ENCODE results near the gene GRM5. TPM values are rescaled to one million over a fixed set of nuclear protein-coding genes. Genes with fewer than 3 reads are reported as not detected.
"Not testable (repeated sequence)": the region's sequence is repeated elsewhere in the genome, so short reads cannot be mapped to it uniquely, and the experiment has no call there.

Gene GRM5
- total RNA-seq, 1 experiment from 2014 or later = not detected

DNA sequence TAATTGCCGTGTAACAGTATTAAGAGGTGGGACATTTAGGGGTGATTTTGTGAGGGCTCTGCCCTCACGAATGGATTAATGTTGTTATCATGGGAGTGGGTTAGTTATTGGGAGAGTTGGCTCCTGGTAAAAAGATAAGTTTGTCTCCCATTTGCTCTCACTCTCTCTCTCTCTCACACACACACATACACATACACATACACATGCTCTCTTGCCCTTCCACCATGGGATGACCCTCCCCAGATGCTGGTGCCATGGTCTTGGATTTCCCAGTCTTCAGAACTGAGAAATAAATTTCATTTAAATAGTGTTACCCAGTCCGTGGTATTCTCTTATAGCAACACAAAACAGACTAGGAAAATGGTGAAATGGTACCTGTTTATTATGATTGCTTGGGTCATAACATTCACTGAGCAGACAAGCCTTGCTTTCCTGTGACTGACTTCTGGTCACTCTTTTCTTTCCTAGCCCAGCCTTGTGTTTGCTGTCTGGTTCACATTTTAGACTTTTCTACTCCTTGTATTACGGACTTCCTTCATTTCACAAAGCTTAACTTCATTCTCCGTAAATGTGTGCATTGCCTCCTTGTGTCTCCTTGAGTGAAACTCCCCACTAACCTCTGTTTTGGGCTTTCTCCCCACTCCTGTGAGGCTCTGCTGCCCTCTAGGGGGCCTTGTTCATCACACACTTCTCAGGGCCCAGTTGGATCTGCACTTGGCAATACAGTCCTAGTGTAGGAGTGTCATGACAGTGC, 521.7 kb downstream of the GRM5 start:
- peak; percentile 84 for DNase-seq (ENCODE audit: low read depth)

- DNase-seq (ENCODE audit: low read depth) = no peak
Observed at GRCh38 chr11:88541006-88541405, 524.8 kb downstream of the GRM5 start.

- DNase-seq (ENCODE audit: low read depth) = no peak
Observed at GRCh38 chr11:88538098-88538497, 527.7 kb downstream of the GRM5 start.

- no peak for DNase-seq (ENCODE audit: low read depth)
Observed at GRCh38 chr11:88537613-88538012, 528.2 kb downstream of the GRM5 start.

- DNase-seq (ENCODE audit: low read depth) = no peak
Observed at GRCh38 chr11:88536616-88537265, 529.0 kb downstream of the GRM5 start.

GRCh38 chr11:88535916-88536547, 529.8 kb downstream of the GRM5 start:
- peak; percentile 84 for DNase-seq (ENCODE audit: low read depth)

- no peak for DNase-seq (ENCODE audit: low read depth)
Observed at GRCh38 chr11:88535266-88535665, 530.5 kb downstream of the GRM5 start.

DNA sequence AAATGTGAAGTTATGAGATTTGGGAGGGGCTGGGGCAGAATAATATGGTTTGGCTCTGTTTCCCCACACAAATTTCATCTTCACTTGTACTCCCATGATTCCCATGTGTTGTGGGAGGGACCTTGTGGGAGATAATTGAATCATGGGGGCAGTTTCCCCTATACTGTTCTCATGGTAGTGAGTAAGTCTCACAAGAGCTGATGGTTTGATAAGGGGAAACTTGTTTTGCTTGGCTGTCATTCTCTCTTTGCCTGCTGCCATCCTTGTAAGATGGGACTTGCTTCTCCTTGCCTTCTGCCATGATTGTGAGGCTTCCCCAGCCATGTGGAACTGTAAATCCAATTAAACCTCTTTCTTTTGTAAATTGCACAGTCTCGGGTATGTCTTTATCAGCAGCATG, 531.1 kb downstream of the GRM5 start:
- not testable (repeated sequence) for DNase-seq (ENCODE audit: low read depth)

DNA sequence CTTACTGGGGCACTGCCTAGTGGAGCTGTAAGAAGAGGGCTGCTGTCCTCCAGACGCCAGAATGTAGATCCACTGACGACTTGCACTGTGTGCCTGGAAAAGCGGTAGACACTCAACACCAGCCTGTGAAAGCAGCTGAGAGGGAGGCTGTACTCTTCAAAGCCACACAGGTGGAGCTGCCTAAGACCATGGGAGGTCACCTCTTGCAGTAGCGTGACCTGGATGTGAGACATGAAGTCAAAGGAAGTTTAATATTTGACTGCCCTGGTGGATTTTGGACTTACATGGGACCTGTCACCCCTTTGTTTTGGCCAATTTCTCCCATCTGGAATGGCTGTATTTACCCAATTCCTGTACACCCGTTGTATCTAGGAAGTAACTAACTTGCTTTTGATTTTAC, 531.6 kb downstream of the GRM5 start:
- no peak for DNase-seq (ENCODE audit: low read depth)

DNA sequence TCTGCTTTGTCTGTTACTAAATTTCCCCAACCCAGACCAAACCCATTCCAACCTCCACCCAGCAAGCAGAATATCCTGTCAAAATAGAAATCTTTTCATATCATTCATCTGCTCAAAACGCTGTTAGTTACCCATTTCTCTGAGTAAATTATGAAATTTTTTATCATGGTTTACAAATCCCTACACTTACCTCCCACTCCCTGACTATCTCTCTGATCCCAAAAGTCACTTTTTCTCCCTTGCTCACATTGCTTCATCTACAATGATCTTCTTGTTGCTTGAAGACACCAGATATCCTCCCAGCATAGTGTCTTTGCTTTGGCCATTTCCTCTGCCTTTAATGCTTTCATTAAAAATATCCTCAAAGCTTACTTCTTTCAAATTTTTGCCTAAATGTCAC, 532.8 kb downstream of the GRM5 start:
- no peak for DNase-seq (ENCODE audit: low read depth)

- no peak for DNase-seq (ENCODE audit: low read depth)
Observed at GRCh38 chr11:88531831-88532230, 534.0 kb downstream of the GRM5 start.

DNA sequence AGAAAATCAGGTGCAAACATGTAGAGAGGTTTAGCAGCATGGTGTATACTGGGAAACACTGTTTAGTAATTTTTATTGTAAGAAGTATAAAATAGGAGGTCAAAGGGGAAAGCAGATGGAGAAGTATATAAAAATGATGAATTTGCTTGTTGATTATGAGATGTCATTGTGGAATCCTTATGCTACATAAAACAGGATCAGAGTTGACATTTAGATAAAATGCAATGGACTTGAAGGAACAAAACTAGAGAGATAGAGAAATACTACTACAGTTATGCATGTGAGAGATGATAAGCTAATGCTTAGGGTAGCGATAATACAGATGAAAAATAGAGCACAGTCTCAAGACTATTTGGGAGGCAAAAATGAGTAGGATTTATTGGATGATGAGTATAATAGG, 536.4 kb downstream of the GRM5 start:
- no peak for DNase-seq (ENCODE audit: low read depth)

DNA sequence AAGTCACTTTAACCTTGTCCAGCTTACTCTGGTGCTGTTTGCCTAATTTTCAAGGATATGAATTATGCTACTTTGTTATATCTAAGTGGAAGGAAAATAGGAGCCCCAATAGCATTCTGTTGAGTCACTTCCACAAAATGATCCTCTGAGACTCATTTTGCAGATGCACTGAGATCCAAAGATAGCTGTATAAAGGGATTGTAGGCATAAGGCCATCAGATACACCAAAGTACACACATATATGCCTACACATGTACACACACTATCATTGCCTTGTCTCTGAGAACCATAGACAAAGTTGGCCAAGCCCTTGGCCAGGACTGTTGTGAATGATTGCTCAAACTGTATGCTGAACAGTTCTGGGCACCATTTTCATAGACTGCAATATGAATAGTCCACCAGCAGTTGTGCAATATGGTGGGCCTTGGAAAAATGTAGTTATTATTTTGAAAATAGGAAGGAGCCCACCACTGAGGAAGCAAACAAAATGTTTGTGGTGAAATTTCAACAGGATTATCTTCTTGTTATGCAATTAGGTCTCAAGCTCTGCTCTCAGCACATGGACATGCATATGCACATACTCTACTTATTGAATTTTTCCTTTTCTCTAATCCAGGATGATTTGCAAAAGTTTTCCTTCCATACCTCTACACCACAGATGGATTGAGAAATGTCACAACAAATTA, 542.3 kb downstream of the GRM5 start:
- peak; percentile 50 for DNase-seq (ENCODE audit: low read depth)

DNA sequence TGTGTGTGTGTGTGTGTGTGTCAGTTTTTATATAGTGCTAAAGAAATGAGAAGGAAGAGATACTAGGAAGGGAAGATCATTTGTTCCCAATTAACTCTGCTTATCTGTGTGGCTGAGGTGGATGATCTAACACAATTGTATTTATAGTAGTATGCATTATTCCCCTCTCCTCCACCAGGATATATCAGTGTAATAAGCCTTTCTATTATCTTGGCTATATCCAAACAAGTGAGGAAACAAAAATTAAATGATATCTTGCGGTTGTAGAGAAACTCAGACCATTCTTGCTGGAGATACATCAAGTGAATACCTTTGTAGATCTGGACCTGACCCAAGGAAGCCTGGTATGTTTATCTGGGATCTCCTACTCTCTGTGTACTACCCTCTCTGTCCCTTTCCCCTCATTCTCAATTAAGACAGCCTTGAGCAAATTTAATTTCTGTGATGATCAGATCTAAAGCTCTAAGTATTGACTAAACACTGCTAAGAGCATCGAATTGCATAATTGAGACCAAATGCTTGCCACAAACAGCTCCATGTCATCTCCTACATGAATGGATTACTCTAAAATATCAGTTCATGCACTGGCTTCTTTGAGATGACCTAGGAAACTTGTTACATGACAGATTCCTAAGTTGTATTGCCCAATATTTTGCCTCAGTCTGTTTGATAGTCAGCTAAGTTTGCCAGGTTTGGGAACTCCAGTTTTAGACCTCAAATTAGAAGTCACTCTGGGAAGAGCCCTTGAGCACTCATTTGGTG, 543.0 kb downstream of the GRM5 start:
- no peak for DNase-seq (ENCODE audit: low read depth)

DNA sequence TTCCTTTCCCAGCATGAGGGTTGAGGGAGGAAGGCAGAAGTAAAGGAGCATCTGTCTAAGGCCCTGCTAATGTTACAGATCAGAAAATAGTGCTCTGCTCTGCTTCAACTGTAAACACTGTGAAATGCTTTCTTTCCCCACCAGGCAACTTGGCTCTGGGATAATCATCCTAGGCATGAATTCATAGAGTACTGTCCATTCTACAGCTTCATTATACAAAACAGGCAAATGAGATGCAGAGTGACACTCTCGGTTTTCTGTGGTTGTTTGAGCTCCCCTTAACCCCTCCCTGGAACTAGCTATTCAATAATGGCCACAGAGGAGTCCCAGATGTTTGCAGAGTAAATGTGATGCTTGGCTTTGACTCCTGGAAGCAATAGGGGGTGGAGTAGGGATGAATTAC, 544.0 kb downstream of the GRM5 start:
- DNase-seq (ENCODE audit: low read depth) = no peak

DNA sequence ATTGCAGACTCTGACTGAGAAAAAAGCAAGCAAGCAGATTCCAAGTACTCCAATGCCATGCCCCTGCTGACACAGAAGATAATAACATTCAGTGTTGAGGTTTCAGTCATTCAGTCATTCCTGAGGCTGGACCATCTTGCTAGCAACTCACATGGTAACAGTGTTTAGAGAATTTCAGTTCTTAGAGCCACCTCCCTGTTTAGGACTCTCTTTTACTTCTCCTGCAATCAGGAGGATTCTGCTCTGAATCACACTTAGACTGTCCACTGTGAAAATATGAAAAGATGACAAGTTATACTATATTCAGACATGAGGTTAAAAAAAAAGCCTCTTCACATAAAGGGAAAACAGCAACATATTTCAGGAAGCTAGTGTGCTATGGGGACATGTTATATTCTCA, 544.4 kb downstream of the GRM5 start:
- DNase-seq (ENCODE audit: low read depth) = no peak

DNA sequence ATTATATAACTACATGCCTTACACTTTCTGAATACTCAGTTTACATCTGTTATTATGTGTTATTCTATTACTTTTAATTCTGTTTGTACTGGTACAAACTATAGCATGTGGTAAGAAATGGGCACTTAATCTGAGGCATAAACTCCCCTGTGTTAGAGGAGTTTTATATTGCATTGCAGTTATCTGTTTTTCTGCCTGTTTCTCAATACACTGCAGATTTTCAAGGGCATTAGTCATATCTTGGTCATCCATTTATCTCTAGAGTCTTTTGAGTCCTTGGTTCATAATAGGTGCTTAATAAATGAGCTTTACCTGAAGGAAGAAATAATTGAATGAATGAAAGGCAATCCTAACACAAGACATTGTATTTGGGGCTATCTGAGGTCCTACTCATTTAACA, 545.4 kb downstream of the GRM5 start:
- no peak for DNase-seq (ENCODE audit: low read depth)

- DNase-seq (ENCODE audit: low read depth) = no peak
Observed at GRCh38 chr11:88515002-88515401, 550.8 kb downstream of the GRM5 start.

GRCh38 chr11:88511006-88511405, 554.8 kb downstream of the GRM5 start:
- DNase-seq (ENCODE audit: low read depth) = no peak

DNA sequence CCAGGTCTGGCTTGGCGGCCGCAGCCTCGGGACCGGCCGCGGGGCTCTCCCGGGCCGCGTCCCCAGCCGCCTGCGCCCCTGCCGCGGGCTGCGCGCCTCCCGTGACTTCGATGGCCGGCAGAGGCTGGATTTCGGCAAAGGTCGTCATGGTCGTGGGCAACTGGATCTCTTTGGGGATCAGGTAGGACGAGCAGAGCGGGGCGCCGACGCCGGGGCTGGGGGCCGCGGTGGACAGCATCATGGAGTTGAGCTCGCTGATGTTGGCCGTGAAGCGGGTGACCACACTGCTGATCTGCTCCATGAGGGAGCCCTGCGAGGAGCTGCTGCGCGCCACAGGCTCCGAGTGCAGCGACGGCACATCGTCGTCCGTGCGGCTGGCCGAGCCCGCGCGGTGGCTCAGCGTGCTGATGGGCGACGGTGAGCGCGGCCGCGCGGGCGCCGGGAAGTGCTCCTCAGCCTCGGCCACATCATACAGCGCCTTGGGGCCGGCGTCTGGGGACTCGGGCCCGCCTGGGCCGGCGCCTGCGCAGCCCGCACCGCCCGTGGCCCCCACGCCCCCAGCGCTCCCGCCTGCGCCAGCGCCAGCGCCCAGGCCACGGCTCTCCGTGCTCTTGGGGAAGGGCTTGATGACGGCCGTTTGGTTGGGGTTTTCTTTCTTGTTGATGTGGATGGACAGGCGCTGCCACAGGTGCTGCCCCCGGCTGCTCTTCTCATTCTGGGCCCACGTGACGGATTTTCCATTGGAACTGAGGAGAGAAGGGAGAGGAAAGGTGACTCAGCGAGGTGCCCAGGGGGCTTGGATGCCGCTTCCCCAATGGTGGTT, 556.8 kb downstream of the GRM5 start:
- peak; percentile 35 for DNase-seq (ENCODE audit: low read depth)

DNA sequence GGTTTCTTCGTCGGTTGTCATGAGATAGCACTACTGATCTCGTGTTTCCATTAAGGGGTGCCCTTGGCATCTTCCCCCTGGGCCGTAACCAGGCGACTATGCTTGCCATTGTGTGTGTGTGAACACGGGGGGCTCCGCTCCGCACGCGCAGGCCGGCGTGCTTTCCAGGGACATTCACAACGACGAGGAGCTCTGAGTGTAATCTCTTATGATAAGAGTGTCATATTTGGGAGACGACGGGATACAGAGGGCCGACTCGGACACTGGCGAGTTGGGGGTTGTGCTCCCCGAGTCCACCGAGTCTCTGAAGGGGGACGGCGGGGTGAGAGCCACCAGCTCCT, 557.4 kb downstream of the GRM5 start:
- no peak for DNase-seq (ENCODE audit: low read depth)

Measured in RPMI7951 (cell line).